Gastrocnemius medialis (tissue), 4 donors: ENCODE measurements around the gene HELB. TPM values are rescaled to one million over a fixed set of nuclear protein-coding genes. Genes with fewer than 3 reads are reported as not detected.

ENCODE experiments used
- ATAC-seq, 2 donors: fragments of 150-250 bp; one replicate each; pipeline ENCODE4 v1.9.1; 2016
- DNase-seq, 2 donors: peaks; one replicate each; pipeline ENCODE4 v3.0.0-alpha.2; 2019
- H3K27ac ChIP-seq, 4 donors: fragments of 200-600 bp; sonication (generic); 1 replicate in 1 of 4; 2 replicates in 3 of 4; pipeline ENCODE4 v1.5.1; 2016 to 2018; ENCODE audit warnings: mild to moderate bottlenecking in 2 of 4, moderate library complexity in 1 of 4
- H3K27me3 ChIP-seq, 3 donors: fragments of 200-600 bp; sonication (generic) in 2 of 3; 1 replicate in 1 of 3; 2 replicates in 2 of 3; pipeline versions ENCODE4 v1.5.1 to v1.6.0; 2016 to 2019; ENCODE audit warnings: mild to moderate bottlenecking in 1 of 3, moderate library complexity in 1 of 3
- H3K36me3 ChIP-seq, 2 donors: fragments of 200-600 bp; sonication (generic) in 1 of 2; one replicate each; pipeline ENCODE4 v1.5.1; 2017 to 2018
- H3K4me1 ChIP-seq, 2 donors: fragments of 200-600 bp; sonication (generic) in 1 of 2; one replicate each; pipeline ENCODE4 v1.5.1; 2016 to 2017; ENCODE audit warnings: mild to moderate bottlenecking in 2 of 2
- H3K4me3 ChIP-seq, 4 donors: fragments of 200-600 bp; sonication (generic) in 3 of 4; 1 replicate in 1 of 4; 2 replicates in 3 of 4; pipeline ENCODE4 v1.5.1; 2016 to 2019; ENCODE audit warnings: mild to moderate bottlenecking in 2 of 4
- H3K9me3 ChIP-seq, 3 donors: fragments of 200-600 bp; sonication (generic) in 2 of 3; 1 replicate in 1 of 3; 2 replicates in 2 of 3; pipeline ENCODE4 v1.5.1; 2016 to 2019
- POLR2A ChIP-seq, 2 donors: fragments of 450-650 bp; IDR thresholded peaks; one replicate each; pipeline ENCODE4 v1.6.1; 2017; ENCODE audit warnings: antibody characterized with exemption in 2 of 2, mild to moderate bottlenecking in 2 of 2, moderate library complexity in 2 of 2
- in situ Hi-C, 4 donors: fragments of 200-750 bp; cut with MboI; loops; one replicate each; pipeline versions ENCODE4 v1.15.0 to v1.8.0; 2017; ENCODE audit warnings: low sequenced_read_pairs in 4 of 4
- intact Hi-C: fragments of 100-400 bp; cut with DNase I; formaldehyde crosslinking; loops from one replicate; pipeline ENCODE4 v1.15.1; 2023; ENCODE audit warnings: low total_unique reads
- total RNA-seq, 4 donors: library from RNA; depleted of rRNA; stranded (reverse); fragments of >200 nt; gene quantifications; one replicate each; pipeline versions ENCODE4 v1.1.0 to v1.2.3, GENCODE V29; 2016
- TF ChIP-seq, protein P1 (sequence below), 5 experiments: fragments of 450-650 bp in 3 of 5; fragments of 200-600 bp in 2 of 5; sonication (generic) in 2 of 5; IDR thresholded peaks in 4 of 5; conservative IDR thresholded peaks in 1 of 5; 1 replicate in 4 of 5; 2 replicates in 1 of 5; pipeline ENCODE4 v1.5.1; 2016 to 2019; ENCODE audit warnings: antibody characterized with exemption in 5 of 5, mild to moderate bottlenecking in 3 of 5, moderate library complexity in 3 of 5

Gene HELB
- total RNA-seq, 4 donors from 2014 or later = 0.49 to 1.2 (median 0.82) TPM

DNA sequence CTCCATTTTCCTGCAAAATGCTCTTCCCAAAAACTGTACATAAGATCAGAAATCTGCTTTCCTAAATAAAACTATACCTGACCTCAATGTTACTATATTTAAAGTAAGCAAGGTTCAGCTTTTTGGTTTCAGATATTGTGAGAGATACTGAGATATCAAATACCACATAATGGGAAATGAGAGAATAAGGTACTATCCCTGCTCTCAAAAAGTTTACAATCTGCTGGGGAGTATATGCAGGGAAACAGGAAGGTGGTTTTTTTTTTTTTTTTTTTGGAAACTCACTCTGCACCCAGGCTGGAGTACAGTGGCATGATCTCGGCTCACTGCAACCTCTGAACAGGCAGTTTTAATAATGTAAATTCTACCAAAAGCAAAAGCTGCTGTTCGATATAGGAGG lies 49.0 kb downstream of the HELB start:
- TF ChIP-seq POLR2A (IDR thresholded peaks at IDR 0.05) = no peak
- TF ChIP-seq, protein P1, sequence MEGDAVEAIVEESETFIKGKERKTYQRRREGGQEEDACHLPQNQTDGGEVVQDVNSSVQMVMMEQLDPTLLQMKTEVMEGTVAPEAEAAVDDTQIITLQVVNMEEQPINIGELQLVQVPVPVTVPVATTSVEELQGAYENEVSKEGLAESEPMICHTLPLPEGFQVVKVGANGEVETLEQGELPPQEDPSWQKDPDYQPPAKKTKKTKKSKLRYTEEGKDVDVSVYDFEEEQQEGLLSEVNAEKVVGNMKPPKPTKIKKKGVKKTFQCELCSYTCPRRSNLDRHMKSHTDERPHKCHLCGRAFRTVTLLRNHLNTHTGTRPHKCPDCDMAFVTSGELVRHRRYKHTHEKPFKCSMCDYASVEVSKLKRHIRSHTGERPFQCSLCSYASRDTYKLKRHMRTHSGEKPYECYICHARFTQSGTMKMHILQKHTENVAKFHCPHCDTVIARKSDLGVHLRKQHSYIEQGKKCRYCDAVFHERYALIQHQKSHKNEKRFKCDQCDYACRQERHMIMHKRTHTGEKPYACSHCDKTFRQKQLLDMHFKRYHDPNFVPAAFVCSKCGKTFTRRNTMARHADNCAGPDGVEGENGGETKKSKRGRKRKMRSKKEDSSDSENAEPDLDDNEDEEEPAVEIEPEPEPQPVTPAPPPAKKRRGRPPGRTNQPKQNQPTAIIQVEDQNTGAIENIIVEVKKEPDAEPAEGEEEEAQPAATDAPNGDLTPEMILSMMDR (IDR thresholded peaks at IDR 0.05 in 4 of 5, conservative IDR thresholded peaks at IDR 0.05 in 1 of 5) = no peak
- Histone ChIP-seq H3K9me3 (no peaks in the 10 kb centered on the region), H3K36me3 (no peaks in the 10 kb centered on the region), H3K27ac (no peak overlapping the region), H3K27me3 (no peaks in the 10 kb centered on the region), H3K4me3 (no peak overlapping the region), H3K4me1 (no peaks in the 10 kb centered on the region)
- ATAC-seq = no peak
- in situ Hi-C loops = no loop called here
- DNase-seq = no peak
- intact Hi-C loops = no loop called here

DNA sequence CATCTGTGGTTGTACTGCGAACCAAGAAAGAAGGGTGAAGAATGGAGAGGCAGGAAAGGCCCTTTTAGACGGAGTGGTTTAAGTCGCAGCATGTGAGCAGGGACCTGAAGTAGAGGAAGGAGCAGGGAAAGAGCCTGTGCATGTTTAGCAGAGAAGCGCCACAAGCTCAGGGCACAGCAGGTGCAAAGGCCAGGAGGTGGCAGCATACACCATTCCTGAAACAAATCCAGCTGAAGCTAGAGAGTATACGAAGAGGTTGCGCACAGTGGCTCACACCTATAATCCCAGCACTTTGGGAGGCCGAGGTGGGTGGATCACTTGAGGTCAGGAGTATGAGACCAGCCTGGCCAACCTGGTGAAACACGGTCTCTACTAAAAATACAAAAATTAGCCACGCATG lies 49.9 kb downstream of the HELB start:
- no peak for DNase-seq
- no peaks in the 10 kb centered on the region for H3K4me1 ChIP-seq
- no peak overlapping the region for H3K27ac ChIP-seq
- intact Hi-C loops (no loop called here), in situ Hi-C loops (no loop called here)
- H3K9me3 ChIP-seq = no peaks in the 10 kb centered on the region
- ATAC-seq = no peak
- no peaks in the 10 kb centered on the region for H3K27me3 ChIP-seq
- no peaks in the 10 kb centered on the region for H3K36me3 ChIP-seq
- no peak for TF ChIP-seq POLR2A (IDR thresholded peaks at IDR 0.05)
- TF ChIP-seq, protein P1 (IDR thresholded peaks at IDR 0.05 in 4 of 5, conservative IDR thresholded peaks at IDR 0.05 in 1 of 5) = no peak
- H3K4me3 ChIP-seq = no peak overlapping the region

DNA sequence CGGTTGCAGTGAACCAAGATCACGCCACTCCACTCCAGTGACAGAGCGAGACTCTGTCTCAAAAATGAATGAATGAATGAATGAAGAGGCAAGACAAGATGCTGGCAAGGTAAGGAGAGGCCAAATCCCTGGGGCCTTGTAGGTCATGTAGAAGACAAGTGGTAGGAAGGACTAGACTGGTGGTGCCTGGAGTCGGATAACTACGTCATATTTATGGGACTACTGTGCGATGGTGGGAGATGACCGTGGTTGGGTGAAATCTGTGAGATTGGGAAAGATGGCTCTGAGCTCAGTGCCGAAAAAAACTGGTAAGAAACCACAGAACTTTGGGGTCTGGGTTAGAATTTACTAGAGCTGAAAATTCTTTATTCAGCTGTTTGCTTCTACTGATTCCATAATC lies 50.6 kb downstream of the HELB start:
- Histone ChIP-seq H3K9me3 (no peaks in the 10 kb centered on the region), H3K36me3 (no peaks in the 10 kb centered on the region), H3K4me1 (no peaks in the 10 kb centered on the region), H3K27me3 (no peaks in the 10 kb centered on the region), H3K27ac (no peak overlapping the region), H3K4me3 (no peak overlapping the region)
- no peak for TF ChIP-seq POLR2A (IDR thresholded peaks at IDR 0.05)
- TF ChIP-seq, protein P1 (IDR thresholded peaks at IDR 0.05 in 4 of 5, conservative IDR thresholded peaks at IDR 0.05 in 1 of 5) = no peak
- intact Hi-C loops (no loop called here), in situ Hi-C loops (no loop called here)
- DNase-seq (no peak), ATAC-seq (no peak)

DNA sequence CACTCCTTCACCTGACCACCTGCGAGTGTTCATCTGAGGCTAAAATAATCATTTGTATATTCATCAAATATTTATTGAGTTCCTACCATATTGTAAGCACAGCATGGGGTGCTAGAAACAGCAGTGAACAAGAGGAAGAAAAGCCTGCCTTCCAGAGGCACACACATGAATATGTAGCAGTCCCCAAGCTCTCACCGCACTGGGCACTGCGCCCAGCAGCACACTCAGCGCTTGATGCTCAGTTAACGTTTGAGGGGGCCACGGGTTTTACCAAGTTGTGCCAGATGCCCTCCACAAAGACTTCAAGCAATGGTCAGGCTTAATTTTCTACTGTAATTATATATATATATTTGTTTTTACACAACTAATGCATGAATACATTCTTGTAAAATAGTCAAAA lies 52.0 kb downstream of the HELB start:
- ATAC-seq = no peak
- no peak for TF ChIP-seq POLR2A (IDR thresholded peaks at IDR 0.05)
- TF ChIP-seq, protein P1 (IDR thresholded peaks at IDR 0.05 in 4 of 5, conservative IDR thresholded peaks at IDR 0.05 in 1 of 5) = no peak
- DNase-seq = no peak
- Histone ChIP-seq H3K27ac (no peak overlapping the region), H3K36me3 (no peaks in the 10 kb centered on the region), H3K4me3 (no peak overlapping the region), H3K4me1 (no peaks in the 10 kb centered on the region), H3K9me3 (no peaks in the 10 kb centered on the region), H3K27me3 (no peaks in the 10 kb centered on the region)
- intact Hi-C loops = no loop called here
- in situ Hi-C loops = no loop called here

DNA sequence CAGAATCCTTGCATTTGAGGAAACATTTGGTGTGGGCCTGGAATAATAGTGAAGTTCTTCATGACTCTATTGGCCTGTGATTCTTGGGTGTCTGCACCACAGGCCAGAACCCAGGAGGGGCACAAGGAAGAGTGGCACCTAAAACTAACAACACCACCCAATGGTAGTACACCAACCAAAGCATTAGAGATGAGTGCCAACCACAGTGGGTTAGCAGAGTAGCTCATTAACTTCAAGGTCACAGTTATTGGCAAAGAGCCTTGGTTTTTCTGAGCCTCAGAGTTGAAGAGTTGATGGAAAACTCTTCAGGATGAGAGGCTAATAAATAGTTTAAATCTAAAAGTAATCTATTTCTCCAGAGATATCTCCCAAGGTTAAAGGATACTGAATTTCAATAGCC lies 57.0 kb downstream of the HELB start:
- Histone ChIP-seq H3K4me1 (no peaks in the 10 kb centered on the region), H3K36me3 (no peaks in the 10 kb centered on the region), H3K4me3 (no peak overlapping the region), H3K27me3 (no peaks in the 10 kb centered on the region), H3K9me3 (no peaks in the 10 kb centered on the region), H3K27ac (no peak overlapping the region)
- TF ChIP-seq, protein P1 (IDR thresholded peaks at IDR 0.05 in 4 of 5, conservative IDR thresholded peaks at IDR 0.05 in 1 of 5) = no peak
- TF ChIP-seq POLR2A (IDR thresholded peaks at IDR 0.05) = no peak
- no peak for DNase-seq
- intact Hi-C loops (no loop called here), in situ Hi-C loops (no loop called here)
- no peak for ATAC-seq
